ENCODE results near the gene IL17B.

DNA sequence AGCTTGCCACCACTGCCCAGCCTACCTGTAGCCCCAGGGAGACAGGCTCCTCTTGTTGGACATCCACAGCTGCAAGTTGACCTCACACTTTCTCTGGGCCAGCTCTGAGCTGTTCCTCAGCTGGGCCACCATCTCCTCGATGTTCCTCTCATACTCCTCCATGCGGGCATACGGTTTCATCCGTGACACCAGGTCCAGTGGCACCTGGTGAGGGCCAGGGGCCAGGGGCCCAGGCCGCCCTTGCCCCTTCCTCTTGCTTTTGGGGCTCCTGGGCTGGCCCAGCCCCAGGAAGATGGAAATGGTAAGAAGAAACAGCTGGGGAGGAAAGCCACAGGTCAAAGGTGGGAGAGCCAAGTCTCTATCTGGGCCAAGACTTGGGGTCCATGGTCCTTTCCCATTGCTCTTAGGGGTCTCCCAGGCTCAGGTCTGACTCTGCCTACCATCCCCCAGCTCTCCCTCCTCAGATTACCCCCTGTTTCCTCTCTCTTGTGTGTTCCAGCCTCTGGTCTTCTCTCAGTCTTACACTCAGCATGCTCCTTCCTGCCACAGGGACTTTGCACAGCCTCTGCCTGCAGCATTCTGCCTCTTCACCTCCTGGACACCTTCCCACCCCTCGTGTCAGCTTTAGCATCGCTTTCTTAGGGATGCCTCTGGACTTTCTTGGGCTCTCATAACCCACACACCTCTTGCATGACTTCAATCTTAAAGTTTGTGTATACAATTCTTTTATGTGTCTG lies 2.2 kb downstream of the IL17B start:
- TF ChIP-seq CTCF (IDR thresholded peaks at IDR 0.05) (no peak), POLR2A (IDR thresholded peaks at IDR 0.05) (no peak)

Data from heart left ventricle (tissue), 13 donors.